ENCODE data around the gene EBLN2. TPM values are rescaled to one million over a fixed set of nuclear protein-coding genes. Genes with fewer than 3 reads are reported as not detected.
"Not testable (repeated sequence)": the region's sequence is repeated elsewhere in the genome, so short reads cannot be mapped to it uniquely, and the experiment has no call there.

The EBLN2 gene
- total RNA-seq, 1 experiment from 2014 or later: 0.04 TPM

- DNase-seq (ENCODE audit: low spot score): no peak
Observed at GRCh38 chr3:73060302-73060723, 1.1 kb upstream of the EBLN2 start.

- not testable (repeated sequence) for DNase-seq (ENCODE audit: low spot score)
Observed at GRCh38 chr3:73066243-73066642, 4.8 kb downstream of the EBLN2 start.

- DNase-seq (ENCODE audit: low spot score): no peak
Observed at GRCh38 chr3:73068419-73068818, 7.0 kb downstream of the EBLN2 start.

GRCh38 chr3:73069187-73069586, 7.7 kb downstream of the EBLN2 start:
- no peak for DNase-seq (ENCODE audit: low spot score)

GRCh38 chr3:73069775-73070444, 8.5 kb downstream of the EBLN2 start:
- no peak for DNase-seq (ENCODE audit: low spot score)

DNA sequence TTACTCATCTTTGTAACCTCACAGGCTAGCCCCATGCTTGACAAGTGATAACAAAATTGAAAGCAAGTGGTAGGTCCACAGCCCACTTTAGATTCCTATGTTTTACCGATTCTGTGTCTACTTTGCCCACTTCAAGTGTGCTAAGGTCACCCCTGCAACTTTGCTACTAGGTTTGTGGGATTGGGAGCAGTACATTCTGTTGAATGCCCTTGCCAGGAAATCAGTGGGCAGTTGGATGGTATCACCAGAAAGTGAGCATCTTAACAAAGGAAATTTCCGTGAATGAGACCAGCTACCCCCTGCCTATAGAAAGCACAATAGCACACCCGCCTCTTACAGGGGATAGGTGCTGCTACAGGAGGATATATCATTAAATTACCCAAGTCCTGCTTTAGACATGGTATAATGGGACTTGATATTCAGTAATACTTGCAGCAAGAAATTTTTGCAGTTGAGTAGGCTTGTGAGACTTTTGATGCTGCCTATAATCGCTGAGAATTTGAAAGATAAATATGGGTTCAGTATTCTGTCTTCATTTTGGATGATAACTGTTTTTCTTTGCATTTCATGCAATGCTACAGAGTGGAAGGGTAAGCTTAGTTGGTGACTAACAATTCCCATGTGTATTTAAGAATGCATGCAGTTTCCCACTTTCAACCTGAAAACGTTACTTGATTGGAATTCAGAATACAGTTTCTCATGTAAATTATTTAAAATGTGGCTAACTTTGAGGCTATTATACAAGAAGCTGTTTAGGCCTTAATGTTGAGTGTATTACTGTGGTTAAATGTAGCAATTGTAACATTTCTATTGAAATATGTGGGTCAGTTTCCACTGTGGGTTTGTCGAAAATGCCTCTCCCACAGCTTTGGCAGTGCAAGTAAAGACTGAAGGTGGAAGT, 9.5 kb downstream of the EBLN2 start:
- peak; percentile 50 for DNase-seq (ENCODE audit: low spot score)

DNA sequence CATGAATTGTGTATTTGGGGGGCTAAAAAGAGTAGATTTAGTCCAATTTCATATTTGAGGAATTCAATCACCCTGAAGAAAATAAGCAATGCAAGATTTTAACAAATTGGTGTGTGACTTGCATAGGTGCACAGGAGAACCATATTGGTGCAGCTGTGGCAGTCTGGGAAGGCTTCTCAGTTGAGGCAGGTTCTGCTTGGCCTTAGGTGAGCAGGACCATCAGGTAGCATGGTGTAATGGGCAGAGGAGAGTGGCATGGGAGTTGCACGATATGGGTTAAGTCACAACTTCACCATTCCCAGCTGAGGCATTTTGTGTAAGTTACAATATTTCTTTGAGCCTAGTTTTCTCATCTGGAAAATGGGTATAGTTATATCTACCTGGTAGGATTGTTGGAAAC, 10.5 kb downstream of the EBLN2 start:
- DNase-seq (ENCODE audit: low spot score): no peak

DNA sequence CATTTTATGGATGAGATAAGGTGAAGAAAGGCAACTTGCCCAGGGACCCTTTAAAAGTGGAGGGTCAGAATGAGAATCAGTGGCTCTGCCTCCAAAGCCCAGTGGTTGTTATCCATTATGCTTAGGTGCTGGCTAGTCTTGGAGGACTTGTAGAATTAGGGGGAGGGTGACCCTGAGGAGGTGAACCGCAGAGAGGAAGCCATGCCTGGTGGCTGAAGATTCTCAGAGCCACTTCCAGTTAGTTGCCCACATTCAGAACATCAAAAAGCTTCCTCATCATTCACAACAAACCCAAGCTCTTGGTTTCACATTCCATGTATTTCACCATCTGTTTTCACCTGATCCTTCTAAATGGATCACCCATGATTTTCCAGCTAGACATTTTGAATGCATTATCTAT, 11.2 kb downstream of the EBLN2 start:
- no peak for DNase-seq (ENCODE audit: low spot score)

GRCh38 chr3:73073091-73073707, 11.7 kb downstream of the EBLN2 start:
- no peak for DNase-seq (ENCODE audit: low spot score)

GRCh38 chr3:73074781-73075180, 13.3 kb downstream of the EBLN2 start:
- no peak for DNase-seq (ENCODE audit: low spot score)

DNA sequence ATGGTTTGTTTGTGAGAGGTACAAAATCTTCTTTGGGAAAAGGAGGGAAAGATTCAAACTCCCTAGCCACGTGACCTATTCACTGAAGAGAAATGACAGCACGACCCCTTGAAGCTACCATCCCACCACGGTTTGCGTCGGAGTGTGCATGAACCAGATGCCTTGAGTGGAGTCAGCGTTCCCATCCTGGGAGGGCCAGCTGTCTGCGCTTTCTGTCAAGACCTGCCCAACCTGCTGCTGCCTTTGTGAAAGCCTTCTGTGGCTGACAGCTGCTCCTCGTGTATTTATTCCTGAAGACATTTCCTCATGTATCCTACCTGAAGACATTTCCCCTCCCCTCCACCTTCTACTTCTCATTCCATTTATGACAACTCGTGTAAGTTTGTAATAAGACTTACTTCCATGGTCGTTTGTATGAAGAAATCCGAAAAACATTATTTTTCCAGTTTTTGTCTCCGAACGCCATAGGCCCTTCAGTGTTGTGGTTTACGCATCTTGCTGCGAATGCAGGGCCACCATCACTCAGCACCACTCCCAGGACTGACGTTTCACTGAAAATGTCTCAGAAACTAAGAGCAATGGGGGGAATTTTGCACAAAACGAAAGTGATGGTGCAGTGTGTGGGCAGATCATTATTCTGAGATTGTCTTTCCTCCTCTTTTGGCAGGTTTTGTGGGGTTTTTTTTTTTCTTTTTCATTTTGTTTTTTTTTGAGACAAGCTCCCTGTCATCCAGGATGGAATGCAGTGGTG, 18.9 kb downstream of the EBLN2 start:
- no peak for DNase-seq (ENCODE audit: low spot score)

- no peak for DNase-seq (ENCODE audit: low spot score)
Observed at GRCh38 chr3:73081140-73081539, 19.7 kb downstream of the EBLN2 start.

DNA sequence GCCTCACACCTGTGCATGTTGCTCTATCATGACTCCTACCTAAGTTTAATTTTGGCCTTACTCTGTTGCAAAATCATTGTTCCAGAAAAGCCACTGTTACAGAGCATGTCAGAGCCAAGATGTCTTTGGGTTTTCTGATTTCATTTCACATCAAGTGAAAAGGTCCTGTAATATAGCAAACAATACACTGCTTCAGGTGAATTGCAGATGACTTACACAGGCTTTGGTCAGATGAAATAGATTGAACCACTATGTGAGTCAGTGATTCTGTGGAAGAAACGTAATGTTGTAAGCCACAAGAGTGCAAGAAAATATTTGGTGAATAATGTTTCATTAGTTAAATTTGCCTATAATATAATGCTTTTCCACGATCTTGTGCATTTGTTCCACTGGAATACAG, 22.7 kb downstream of the EBLN2 start:
- no peak for DNase-seq (ENCODE audit: low spot score)

- peak; percentile 13 for DNase-seq (ENCODE audit: low spot score)
Observed at GRCh38 chr3:73086071-73086494, 24.6 kb downstream of the EBLN2 start.

DNA sequence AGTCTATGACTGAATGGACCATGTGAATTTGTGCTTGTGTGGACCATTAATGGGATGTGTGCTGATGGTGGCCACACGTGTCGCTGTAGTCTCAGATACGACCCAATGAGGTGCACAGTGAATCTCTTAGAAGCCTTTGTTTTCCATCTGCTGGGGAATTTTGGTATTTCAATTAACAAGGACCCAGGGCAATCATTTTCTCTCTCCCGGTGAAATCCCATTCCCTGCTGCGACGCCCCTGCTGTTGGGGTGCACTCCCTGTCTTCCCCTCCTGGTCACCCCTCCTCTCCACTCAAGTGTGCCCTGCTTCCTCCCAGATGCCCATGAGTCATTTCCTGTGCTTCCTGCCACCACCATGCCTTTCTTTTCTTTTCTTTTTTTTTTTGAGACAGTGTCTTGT, 32.7 kb downstream of the EBLN2 start:
- DNase-seq (ENCODE audit: low spot score): peak; percentile 60

GRCh38 chr3:73094951-73095350, 33.5 kb downstream of the EBLN2 start:
- DNase-seq (ENCODE audit: low spot score): no peak

DNA sequence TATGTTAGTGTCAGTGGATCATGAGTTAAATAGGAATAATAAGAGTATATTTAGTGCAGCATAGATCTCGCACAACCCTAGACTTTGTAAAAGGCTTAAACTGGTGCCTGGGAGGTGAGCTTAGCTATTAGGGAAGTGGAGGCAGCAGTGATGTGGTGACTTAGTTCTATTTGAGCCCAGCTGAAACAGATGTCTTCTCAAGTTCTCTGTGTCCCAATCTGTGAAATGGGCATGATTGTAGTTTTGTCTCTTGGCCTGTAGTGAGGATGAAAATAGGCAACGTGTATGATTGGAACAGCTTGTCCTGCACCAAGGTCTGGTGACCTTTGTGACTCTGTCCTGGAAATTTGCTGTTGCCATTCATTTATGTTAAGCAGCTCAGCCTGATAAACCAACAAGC, 34.7 kb downstream of the EBLN2 start:
- no peak for DNase-seq (ENCODE audit: low spot score)

DNA sequence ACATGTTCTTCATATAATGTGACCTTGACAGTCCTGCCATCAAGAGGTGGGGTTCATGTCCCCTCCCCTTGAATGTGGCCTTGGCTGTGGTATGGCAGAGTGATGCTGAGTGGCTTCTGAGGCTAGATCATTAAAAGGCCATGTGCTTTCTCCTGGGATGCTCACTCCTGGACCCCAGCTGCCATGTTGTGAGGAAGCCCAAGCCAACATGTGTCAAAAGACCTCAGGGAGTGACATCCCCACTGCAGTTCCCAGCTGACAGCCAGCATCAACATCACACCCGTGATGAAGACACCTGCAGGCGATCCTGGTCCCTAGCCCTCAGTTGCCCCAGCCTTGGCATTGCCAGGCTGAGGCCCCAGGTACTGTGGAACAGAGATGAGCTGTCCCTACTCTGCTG, 36.6 kb downstream of the EBLN2 start:
- no peak for DNase-seq (ENCODE audit: low spot score)

DNA sequence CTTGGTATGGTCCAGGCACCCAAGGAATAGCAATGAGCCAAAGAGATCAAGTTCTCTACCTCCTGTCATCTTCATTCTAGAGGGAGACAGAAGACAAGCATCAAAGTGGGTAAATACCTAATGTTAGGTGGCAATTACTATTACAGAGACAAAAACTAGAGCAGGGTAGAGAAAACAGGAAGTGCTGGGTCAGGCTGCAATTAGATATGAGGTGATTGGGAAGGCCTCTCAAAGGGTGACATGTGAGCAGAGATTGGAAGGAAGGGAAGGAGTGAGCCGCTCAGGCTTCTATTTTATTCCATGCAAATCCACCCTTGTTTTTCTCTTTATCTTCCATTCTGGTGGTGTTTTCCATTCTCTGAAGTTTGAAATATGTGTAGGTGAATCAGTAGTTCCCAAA, 37.4 kb downstream of the EBLN2 start:
- DNase-seq (ENCODE audit: low spot score): no peak

- peak; percentile 56 for DNase-seq (ENCODE audit: low spot score)
Observed at GRCh38 chr3:73100741-73101559, 39.5 kb downstream of the EBLN2 start.

DNA sequence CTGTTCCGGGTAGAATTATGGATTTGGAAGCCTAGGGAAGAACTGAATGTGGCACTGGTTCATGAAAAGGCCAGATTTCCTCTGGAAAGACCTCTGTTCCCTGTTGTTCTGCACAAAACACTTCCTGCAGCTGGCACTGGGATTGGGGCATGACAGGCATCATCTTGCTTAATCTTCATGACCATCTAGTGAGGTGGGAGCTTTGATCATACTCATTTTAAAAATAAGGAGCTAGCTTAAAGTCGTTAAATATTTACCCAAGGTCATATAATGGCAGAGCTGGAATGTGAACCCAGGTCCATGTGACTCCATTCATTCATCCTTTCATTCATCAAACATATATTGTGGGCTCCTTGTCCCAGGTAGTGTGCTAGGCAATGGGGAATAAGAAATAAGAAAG, 40.4 kb downstream of the EBLN2 start:
- DNase-seq (ENCODE audit: low spot score): no peak

Data from H4 (cell line).